Astrocyte (in vitro differentiated cells and primary cell): ENCODE measurements around the gene MFAP3. TPM values are rescaled to one million over a fixed set of nuclear protein-coding genes. Genes with fewer than 3 reads are reported as not detected.

ENCODE experiments used
- DNase-seq: peaks from one replicate; pipeline ENCODE4 v3.0.0-alpha.2; 2010; ENCODE audit warnings: low read depth
- FAIRE-seq: peaks from 2 replicates; lab custom pipeline; 2011; peaks lifted over from hg19 to GRCh38; lab: Jason Lieb, UNC
- H2AFZ ChIP-seq: 2 replicates; pipeline ENCODE4 v1.6.0; 2012; ENCODE audit warnings: low read depth, low read length, inconsistent platforms
- H3K27ac ChIP-seq: 2 replicates; pipeline ENCODE4 v1.5.1; 2011; ENCODE audit warnings: low read depth, low read length, inconsistent platforms
- H3K27me3 ChIP-seq: 2 replicates; pipeline ENCODE4 v1.6.0; 2011; ENCODE audit warnings: low read length, inconsistent platforms; ENCODE audit not compliant: insufficient read depth
- H3K36me3 ChIP-seq: 2 replicates; pipeline ENCODE4 v1.5.1; 2011; ENCODE audit warnings: low read length, inconsistent platforms; ENCODE audit not compliant: insufficient read depth
- H3K4me1 ChIP-seq: 2 replicates; pipeline ENCODE4 v1.5.1; 2011; ENCODE audit warnings: low read length, inconsistent platforms; ENCODE audit not compliant: insufficient read depth
- H3K4me2 ChIP-seq: 2 replicates; pipeline ENCODE4 v1.6.0; 2012; ENCODE audit warnings: low read length, inconsistent platforms
- H3K4me3 ChIP-seq: 2 replicates; pipeline ENCODE4 v1.5.1; 2011; ENCODE audit warnings: low read depth, mild to moderate bottlenecking, low read length, inconsistent platforms; ENCODE audit not compliant: insufficient read depth
- H3K79me2 ChIP-seq: 2 replicates; pipeline ENCODE4 v1.6.0; 2012; ENCODE audit warnings: mild to moderate bottlenecking, low read length, inconsistent platforms; ENCODE audit not compliant: insufficient read depth
- H3K9ac ChIP-seq: 2 replicates; pipeline ENCODE4 v1.6.0; 2012; ENCODE audit warnings: mild to moderate bottlenecking, low read length, inconsistent platforms
- H3K9me3 ChIP-seq: 2 replicates; pipeline ENCODE4 v1.5.1; 2012; ENCODE audit warnings: low read depth, mild to moderate bottlenecking, low read length, inconsistent platforms; ENCODE audit not compliant: insufficient read depth
- H4K20me1 ChIP-seq: 2 replicates; pipeline ENCODE4 v1.6.0; 2012; ENCODE audit warnings: low read length, inconsistent platforms; ENCODE audit not compliant: insufficient read depth
- H3K27ac Mint-ChIP-seq: one replicate; pipeline ENCODE4 v1.8.0; 2021; ENCODE audit warnings: mild to moderate bottlenecking, mixed read lengths; ENCODE audit not compliant: unreplicated experiment
- H3K27me3 Mint-ChIP-seq: one replicate; pipeline ENCODE4 v1.8.0; 2021; ENCODE audit warnings: low read depth, mixed read lengths; ENCODE audit not compliant: unreplicated experiment
- H3K36me3 Mint-ChIP-seq: one replicate; pipeline ENCODE4 v1.8.0; 2021; ENCODE audit warnings: low read depth, mixed read lengths; ENCODE audit not compliant: unreplicated experiment
- H3K4me1 Mint-ChIP-seq: one replicate; pipeline ENCODE4 v1.8.0; 2021; ENCODE audit warnings: low read depth, mixed read lengths; ENCODE audit not compliant: unreplicated experiment
- H3K4me3 Mint-ChIP-seq: one replicate; pipeline ENCODE4 v1.8.0; 2021; ENCODE audit warnings: mild to moderate bottlenecking, moderate library complexity, mixed read lengths; ENCODE audit not compliant: unreplicated experiment
- H3K9me3 Mint-ChIP-seq: one replicate; pipeline ENCODE4 v1.8.0; 2021; ENCODE audit warnings: mild to moderate bottlenecking, mixed read lengths; ENCODE audit not compliant: unreplicated experiment
- EZH2 ChIP-seq: IDR thresholded peaks from 2 replicates; pipeline ENCODE4 v1.6.1; 2012; ENCODE audit warnings: mild to moderate bottlenecking, low read length, inconsistent platforms; ENCODE audit not compliant: insufficient read depth
- total RNA-seq: library from RNA; stranded (reverse); gene quantifications from 2 replicates; pipeline ENCODE4 v1.2.1, GENCODE V29; 2021
- TF ChIP-seq, protein P1 (sequence below): IDR thresholded peaks from 2 replicates; pipeline ENCODE4 v1.5.1; 2011; ENCODE audit warnings: low read depth, mild to moderate bottlenecking, inconsistent platforms, low read length, moderate library complexity; ENCODE audit not compliant: insufficient read depth

The MFAP3 gene
- total RNA-seq, 1 donor from 2014 or later: 45.8 TPM

DNA sequence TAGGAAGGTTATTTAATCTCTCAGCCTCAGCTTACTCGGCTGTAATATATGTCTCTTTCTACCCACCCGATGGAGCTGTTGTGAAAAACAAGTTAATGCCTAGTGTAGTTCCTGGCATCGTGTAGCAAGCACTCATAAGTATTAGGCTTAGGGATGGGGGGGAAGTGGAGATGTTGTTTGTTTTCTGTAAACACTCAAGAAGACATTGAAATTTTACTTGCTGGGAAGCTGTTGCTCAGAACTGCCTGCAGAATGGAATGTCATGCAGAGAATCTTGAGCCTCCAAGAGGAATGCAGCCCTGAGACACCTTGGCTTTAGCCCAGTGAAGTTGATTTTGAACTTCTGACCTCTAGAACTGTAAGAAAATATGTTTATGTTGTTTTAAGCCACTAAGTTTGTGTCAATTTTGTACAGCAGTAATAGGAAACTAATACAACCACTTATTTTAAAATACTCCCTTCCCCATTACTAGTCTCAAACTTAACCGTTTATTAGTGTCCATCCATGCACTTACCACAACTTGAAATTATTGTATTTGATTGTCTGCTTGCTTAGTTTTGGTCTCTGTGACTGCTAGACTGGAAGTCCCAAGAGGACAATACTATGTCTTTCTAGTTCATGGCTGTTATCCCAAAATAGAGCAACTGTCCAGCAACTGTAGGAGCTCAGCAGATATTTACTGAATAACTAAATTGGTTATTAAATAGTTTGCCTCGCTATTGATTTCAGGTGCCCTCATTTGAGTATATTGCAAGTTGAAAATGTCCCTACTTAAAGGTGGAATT lies 53.8 kb downstream of the MFAP3 start:
- no peaks in the 10 kb centered on the region for H3K9me3 ChIP-seq
- no peaks in the 10 kb centered on the region for H3K4me1 ChIP-seq
- peaks cover 16% of the 10 kb centered on the region for H3K27me3 ChIP-seq
- FAIRE-seq (no peak), DNase-seq (peak; percentile 37)
- no peak overlapping the region for H3K4me3 ChIP-seq
- no peak for TF ChIP-seq EZH2
- TF ChIP-seq, protein P1, sequence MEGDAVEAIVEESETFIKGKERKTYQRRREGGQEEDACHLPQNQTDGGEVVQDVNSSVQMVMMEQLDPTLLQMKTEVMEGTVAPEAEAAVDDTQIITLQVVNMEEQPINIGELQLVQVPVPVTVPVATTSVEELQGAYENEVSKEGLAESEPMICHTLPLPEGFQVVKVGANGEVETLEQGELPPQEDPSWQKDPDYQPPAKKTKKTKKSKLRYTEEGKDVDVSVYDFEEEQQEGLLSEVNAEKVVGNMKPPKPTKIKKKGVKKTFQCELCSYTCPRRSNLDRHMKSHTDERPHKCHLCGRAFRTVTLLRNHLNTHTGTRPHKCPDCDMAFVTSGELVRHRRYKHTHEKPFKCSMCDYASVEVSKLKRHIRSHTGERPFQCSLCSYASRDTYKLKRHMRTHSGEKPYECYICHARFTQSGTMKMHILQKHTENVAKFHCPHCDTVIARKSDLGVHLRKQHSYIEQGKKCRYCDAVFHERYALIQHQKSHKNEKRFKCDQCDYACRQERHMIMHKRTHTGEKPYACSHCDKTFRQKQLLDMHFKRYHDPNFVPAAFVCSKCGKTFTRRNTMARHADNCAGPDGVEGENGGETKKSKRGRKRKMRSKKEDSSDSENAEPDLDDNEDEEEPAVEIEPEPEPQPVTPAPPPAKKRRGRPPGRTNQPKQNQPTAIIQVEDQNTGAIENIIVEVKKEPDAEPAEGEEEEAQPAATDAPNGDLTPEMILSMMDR: no peak
- H2AFZ ChIP-seq: no peak overlapping the region
- Mint-ChIP-seq H3K9me3 (peaks cover 4% of the 10 kb centered on the region), H3K4me3 (no peak overlapping the region), H3K4me1 (peaks cover 21% of the 10 kb centered on the region), H3K36me3 (no peaks in the 10 kb centered on the region), H3K27me3 (peaks cover 24% of the 10 kb centered on the region), H3K27ac (no peak overlapping the region)
- no peaks in the 10 kb centered on the region for H4K20me1 ChIP-seq
- H3K9ac ChIP-seq: no peak overlapping the region
- H3K4me2 ChIP-seq: peak overlapping the region; percentile 13
- no peaks in the 10 kb centered on the region for H3K36me3 ChIP-seq
- H3K27ac ChIP-seq: no peak overlapping the region
- H3K79me2 ChIP-seq: no peaks in the 10 kb centered on the region

DNA sequence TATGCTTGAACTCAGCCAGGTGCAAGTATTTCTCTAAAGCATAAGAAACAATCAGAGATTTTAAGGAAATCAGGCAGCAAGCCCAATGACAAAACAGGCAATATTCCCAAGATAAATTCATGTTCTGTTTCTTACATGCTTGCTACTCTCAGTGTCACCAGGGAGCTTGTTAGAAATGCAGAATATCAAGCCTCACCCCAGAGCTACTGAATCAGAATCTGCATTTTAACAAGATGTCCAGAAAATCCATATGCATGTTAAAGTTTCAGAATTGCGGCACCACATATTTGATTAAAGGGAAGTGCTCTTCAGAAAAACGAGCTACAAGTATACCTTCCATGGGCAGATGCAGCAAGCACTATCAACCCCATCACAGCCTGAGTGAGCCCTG lies 54.4 kb downstream of the MFAP3 start:
- Histone ChIP-seq H3K4me1 (no peaks in the 10 kb centered on the region), H3K36me3 (no peaks in the 10 kb centered on the region), H3K27me3 (peaks cover 16% of the 10 kb centered on the region), H3K79me2 (no peaks in the 10 kb centered on the region), H3K27ac (no peak overlapping the region), H2AFZ (no peak overlapping the region), H3K4me2 (no peak overlapping the region), H3K9ac (no peak overlapping the region), H3K9me3 (no peaks in the 10 kb centered on the region), H3K4me3 (no peak overlapping the region), H4K20me1 (no peaks in the 10 kb centered on the region)
- Mint-ChIP-seq H3K27me3 (peaks cover 24% of the 10 kb centered on the region), H3K4me1 (peaks cover 19% of the 10 kb centered on the region), H3K4me3 (no peak overlapping the region), H3K27ac (no peak overlapping the region), H3K36me3 (no peaks in the 10 kb centered on the region), H3K9me3 (peaks cover 4% of the 10 kb centered on the region)
- FAIRE-seq: no peak
- no peak for DNase-seq
- TF ChIP-seq EZH2: no peak
- TF ChIP-seq, protein P1: no peak

DNA sequence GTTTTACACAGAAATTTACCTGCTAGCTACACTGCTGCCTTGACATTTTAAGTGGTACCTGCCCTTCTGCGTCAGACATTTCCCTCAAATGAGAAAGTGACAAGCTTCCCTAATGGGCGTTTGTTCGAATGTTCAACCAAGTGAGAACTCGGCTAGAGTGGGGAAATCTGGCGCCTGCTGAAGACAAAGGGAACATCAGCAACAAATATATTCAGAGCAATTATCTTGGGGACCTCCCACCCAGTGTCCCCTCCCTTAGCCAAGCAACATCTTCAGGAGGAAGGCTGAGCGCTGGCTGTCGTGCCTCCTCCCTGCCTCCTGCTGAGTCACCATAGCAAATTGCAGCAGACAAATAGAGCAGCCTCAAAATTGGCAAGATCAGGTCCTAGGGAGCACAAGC lies 57.1 kb downstream of the MFAP3 start:
- no peaks in the 10 kb centered on the region for H3K4me1 ChIP-seq
- H2AFZ ChIP-seq: no peak overlapping the region
- Mint-ChIP-seq H3K4me3 (no peak overlapping the region), H3K36me3 (no peaks in the 10 kb centered on the region), H3K9me3 (peaks cover 4% of the 10 kb centered on the region), H3K4me1 (peaks cover 19% of the 10 kb centered on the region), H3K27ac (no peak overlapping the region), H3K27me3 (peaks cover 15% of the 10 kb centered on the region)
- no peak overlapping the region for H3K27ac ChIP-seq
- no peaks in the 10 kb centered on the region for H4K20me1 ChIP-seq
- H3K4me3 ChIP-seq: no peak overlapping the region
- no peaks in the 10 kb centered on the region for H3K36me3 ChIP-seq
- H3K9me3 ChIP-seq: no peaks in the 10 kb centered on the region
- DNase-seq: no peak
- no peak for FAIRE-seq
- H3K79me2 ChIP-seq: no peaks in the 10 kb centered on the region
- no peak overlapping the region for H3K9ac ChIP-seq
- H3K27me3 ChIP-seq: peaks cover 16% of the 10 kb centered on the region
- TF ChIP-seq, protein P1: no peak
- TF ChIP-seq EZH2: no peak
- H3K4me2 ChIP-seq: no peak overlapping the region
